Measurements from ENCODE around the gene ATP1A1.

ATP1A1 gene

DNA sequence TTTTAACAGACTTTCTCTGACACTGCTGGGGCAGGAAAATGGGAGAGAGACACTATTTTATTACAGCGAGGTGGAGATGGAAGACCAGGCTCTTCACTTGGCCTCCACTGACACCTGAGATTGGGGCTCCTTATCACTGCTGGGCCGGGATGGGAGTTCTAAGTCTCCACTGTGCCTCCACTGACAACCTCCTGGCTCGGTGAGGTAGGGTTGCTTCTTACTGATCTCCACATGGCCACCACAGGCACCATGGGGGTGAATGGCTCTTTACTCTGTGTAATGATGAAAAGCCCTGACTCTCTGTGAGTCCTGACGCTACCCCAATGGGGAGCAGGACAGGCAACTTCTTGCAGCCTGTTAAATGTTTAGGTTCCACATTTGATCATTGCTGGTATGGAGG lies 67.7 kb downstream of the ATP1A1 start:
- DNase-seq (ENCODE audit: low spot score): no peak

- DNase-seq (ENCODE audit: low spot score): no peak
Measured at GRCh38 chr1:116445534-116445933, 72.5 kb downstream of the ATP1A1 start.

DNA sequence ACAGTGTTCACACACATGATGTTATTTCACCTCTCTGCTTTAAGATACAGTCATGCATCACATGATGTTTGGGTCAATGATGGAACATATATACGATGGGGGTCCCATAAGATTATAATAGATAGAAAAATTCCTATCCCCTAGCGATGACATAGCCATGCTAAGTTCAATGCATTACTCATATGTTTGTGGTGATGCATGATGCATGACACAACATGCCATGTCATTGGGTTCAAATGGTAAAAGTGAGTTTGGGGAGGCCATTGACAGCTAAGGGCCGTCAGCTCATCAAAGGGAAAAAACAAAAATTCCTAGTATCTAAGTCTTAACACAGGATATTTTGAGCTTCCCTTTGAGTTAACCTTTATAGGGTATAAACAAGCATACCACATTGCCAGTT lies 73.6 kb downstream of the ATP1A1 start:
- no peak for DNase-seq (ENCODE audit: low spot score)

DNA sequence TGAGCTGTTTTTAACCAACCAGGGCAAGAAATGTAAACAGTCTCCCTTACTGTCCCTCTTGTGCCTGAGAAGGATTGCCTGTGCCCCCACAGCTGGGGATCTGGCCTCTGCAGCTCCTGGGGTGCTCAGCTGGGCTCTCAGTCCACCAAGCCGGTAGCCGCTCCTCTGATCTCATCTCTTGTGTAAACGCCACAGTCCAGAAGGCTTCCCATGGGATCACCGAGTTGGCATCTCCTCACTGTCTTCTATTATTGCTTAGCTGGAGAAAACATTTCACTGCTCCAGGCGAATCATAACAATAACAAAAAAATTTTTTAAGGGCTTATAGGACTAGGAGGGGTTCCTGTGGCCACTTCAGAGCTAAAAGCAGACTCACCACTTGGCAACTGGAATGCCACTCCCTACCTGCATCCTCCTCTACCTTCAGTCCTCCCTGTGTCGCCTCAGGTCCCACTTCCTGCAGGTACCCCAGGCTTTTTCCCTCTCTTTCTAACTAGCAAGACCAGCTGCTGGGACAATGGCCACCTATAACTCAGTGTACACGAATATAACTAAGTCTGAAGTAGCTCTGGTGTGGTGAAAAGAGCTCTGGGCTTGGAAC lies 75.8 kb downstream of the ATP1A1 start:
- DNase-seq (ENCODE audit: low spot score): no peak

DNA sequence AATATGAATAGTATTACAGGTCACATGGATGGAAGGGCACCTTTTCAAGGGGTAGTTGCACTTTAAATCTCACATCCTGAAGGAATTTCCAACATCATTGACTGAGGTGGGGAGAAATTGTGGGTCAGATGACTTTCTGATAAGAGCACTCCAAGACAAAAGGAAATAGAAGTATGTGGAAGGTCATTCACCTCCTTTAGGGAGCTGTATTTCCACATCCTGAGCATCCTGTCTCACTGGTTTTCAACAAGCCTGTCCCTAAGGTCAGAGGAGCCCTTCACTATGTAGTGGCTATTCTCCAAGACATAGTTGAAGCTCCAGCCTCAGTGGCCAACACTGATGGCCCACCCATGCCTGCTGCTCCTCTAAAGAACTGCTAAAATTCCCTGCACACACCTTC lies 76.5 kb downstream of the ATP1A1 start:
- no peak for DNase-seq (ENCODE audit: low spot score)

DNA sequence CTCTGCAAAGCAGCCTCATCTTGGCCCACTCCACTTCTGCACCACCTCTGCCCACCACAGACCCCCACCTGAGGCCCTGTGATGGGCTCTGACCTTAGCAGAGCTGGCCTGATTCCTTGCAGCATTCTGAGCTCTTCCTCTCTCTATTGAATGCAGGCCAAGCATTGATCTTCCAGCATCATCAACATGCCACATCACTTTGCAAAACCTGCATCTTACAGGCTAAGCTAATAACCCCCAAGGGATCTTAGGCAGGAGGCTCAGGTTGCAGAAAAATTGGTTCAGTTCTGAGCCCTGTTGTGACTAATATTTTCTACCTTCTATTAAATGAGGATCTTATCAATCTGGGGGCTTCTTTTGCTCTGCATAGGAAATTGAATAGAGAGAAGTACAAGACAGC lies 78.7 kb downstream of the ATP1A1 start:
- DNase-seq (ENCODE audit: low spot score): no peak

DNA sequence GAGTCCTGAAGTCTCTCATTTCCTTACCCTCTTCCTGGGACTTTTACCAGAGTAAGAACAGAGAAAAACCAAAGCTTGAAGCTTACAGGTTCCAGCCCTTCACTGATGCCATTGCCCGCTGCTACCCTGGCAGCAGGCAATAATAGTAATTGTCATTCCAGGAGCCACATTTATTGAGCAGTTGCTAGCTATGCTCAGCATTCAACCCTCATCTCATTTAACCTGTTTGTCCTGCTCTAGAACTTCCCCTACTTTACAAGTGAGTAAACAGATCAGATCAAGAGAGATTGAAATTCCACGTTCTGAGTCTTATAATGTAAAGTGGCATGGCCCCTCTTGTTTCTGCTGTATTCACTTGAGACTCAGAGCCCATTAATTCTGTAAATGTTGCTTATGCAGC lies 80.4 kb downstream of the ATP1A1 start:
- no peak for DNase-seq (ENCODE audit: low spot score)

- no peak for DNase-seq (ENCODE audit: low spot score)
Measured at GRCh38 chr1:116453906-116454305, 80.9 kb downstream of the ATP1A1 start.
